ENCODE results near the gene SLC25A47.

GRCh38 chr14:100281286-100282082 is 41.7 kb upstream of the SLC25A47 start:
- TF ChIP-seq CTCF (IDR thresholded peaks at IDR 0.05), result no peak
- no peak for TF ChIP-seq POLR2A (IDR thresholded peaks at IDR 0.05)
